ENCODE measurements around the gene STXBP4. TPM values are rescaled to one million over a fixed set of nuclear protein-coding genes. Genes with fewer than 3 reads are reported as not detected.
A peak's percentile ranks its signal among the peaks of the same experiment; 100 is the strongest.

The STXBP4 gene
- total RNA-seq, 1 donor from 2014 or later = 2.1 TPM

GRCh38 chr17:55023626-55024025, 55.1 kb downstream of the STXBP4 start:
- H3K27me3 ChIP-seq (ENCODE audit: control insufficient read depth, insufficient read depth, low read length) = no peaks in the 10 kb centered on the region
- H3K4me3 ChIP-seq (ENCODE audit: low read depth, low read length) = no peak overlapping the region
- DNase-seq (ENCODE audit: low read depth) = peak; percentile 19
- no peak for TF ChIP-seq CTCF (IDR thresholded peaks at IDR 0.05; ENCODE audit: insufficient read depth, low read length, severe bottlenecking)
- no peak for FAIRE-seq
- H3K36me3 ChIP-seq (ENCODE audit: control insufficient read depth, insufficient read depth, low read length) = no peaks in the 10 kb centered on the region

- no peak for FAIRE-seq
- Histone ChIP-seq H3K4me3 (ENCODE audit: low read depth, low read length) (no peak overlapping the region), H3K36me3 (ENCODE audit: control insufficient read depth, insufficient read depth, low read length) (no peaks in the 10 kb centered on the region), H3K27me3 (ENCODE audit: control insufficient read depth, insufficient read depth, low read length) (no peaks in the 10 kb centered on the region)
- no peak for DNase-seq (ENCODE audit: low read depth)
- TF ChIP-seq CTCF (IDR thresholded peaks at IDR 0.05; ENCODE audit: insufficient read depth, low read length, severe bottlenecking) = no peak
Observed at GRCh38 chr17:55037828-55038227, 69.3 kb downstream of the STXBP4 start.

- DNase-seq (ENCODE audit: low read depth) (no peak), FAIRE-seq (no peak)
- Histone ChIP-seq H3K4me3 (ENCODE audit: low read depth, low read length) (no peak overlapping the region), H3K27me3 (ENCODE audit: control insufficient read depth, insufficient read depth, low read length) (no peaks in the 10 kb centered on the region), H3K36me3 (ENCODE audit: control insufficient read depth, insufficient read depth, low read length) (no peaks in the 10 kb centered on the region)
- no peak for TF ChIP-seq CTCF (IDR thresholded peaks at IDR 0.05; ENCODE audit: insufficient read depth, low read length, severe bottlenecking)
Observed at GRCh38 chr17:55038291-55038690, 69.7 kb downstream of the STXBP4 start.

- no peaks in the 10 kb centered on the region for H3K36me3 ChIP-seq (ENCODE audit: control insufficient read depth, insufficient read depth, low read length)
- FAIRE-seq (no peak), DNase-seq (ENCODE audit: low read depth) (no peak)
- no peak for TF ChIP-seq CTCF (IDR thresholded peaks at IDR 0.05; ENCODE audit: insufficient read depth, low read length, severe bottlenecking)
- no peaks in the 10 kb centered on the region for H3K27me3 ChIP-seq (ENCODE audit: control insufficient read depth, insufficient read depth, low read length)
- no peak overlapping the region for H3K4me3 ChIP-seq (ENCODE audit: low read depth, low read length)
Observed at GRCh38 chr17:55040611-55041010, 72.0 kb downstream of the STXBP4 start.

- DNase-seq (ENCODE audit: low read depth) = peak; percentile 29
- no peaks in the 10 kb centered on the region for H3K27me3 ChIP-seq (ENCODE audit: control insufficient read depth, insufficient read depth, low read length)
- TF ChIP-seq CTCF (IDR thresholded peaks at IDR 0.05; ENCODE audit: insufficient read depth, low read length, severe bottlenecking) = peak; percentile 8
- no peak overlapping the region for H3K4me3 ChIP-seq (ENCODE audit: low read depth, low read length)
- no peaks in the 10 kb centered on the region for H3K36me3 ChIP-seq (ENCODE audit: control insufficient read depth, insufficient read depth, low read length)
- FAIRE-seq = no peak
Observed at GRCh38 chr17:55053855-55054254, 85.3 kb downstream of the STXBP4 start.

GRCh38 chr17:55054429-55054828, 85.9 kb downstream of the STXBP4 start:
- no peaks in the 10 kb centered on the region for H3K27me3 ChIP-seq (ENCODE audit: control insufficient read depth, insufficient read depth, low read length)
- FAIRE-seq = no peak
- TF ChIP-seq CTCF (IDR thresholded peaks at IDR 0.05; ENCODE audit: insufficient read depth, low read length, severe bottlenecking) = no peak
- H3K36me3 ChIP-seq (ENCODE audit: control insufficient read depth, insufficient read depth, low read length) = no peaks in the 10 kb centered on the region
- no peak overlapping the region for H3K4me3 ChIP-seq (ENCODE audit: low read depth, low read length)
- no peak for DNase-seq (ENCODE audit: low read depth)
